8988T (cell line): ENCODE data around the gene ZNF318.

Experiments
- DNase-seq: peaks from one replicate; pipeline ENCODE4 v3.0.0; 2011

Gene ZNF318

GRCh38 chr6:43299338-43300293 is 69.8 kb downstream of the ZNF318 start:
- DNase-seq, result no peak

DNA sequence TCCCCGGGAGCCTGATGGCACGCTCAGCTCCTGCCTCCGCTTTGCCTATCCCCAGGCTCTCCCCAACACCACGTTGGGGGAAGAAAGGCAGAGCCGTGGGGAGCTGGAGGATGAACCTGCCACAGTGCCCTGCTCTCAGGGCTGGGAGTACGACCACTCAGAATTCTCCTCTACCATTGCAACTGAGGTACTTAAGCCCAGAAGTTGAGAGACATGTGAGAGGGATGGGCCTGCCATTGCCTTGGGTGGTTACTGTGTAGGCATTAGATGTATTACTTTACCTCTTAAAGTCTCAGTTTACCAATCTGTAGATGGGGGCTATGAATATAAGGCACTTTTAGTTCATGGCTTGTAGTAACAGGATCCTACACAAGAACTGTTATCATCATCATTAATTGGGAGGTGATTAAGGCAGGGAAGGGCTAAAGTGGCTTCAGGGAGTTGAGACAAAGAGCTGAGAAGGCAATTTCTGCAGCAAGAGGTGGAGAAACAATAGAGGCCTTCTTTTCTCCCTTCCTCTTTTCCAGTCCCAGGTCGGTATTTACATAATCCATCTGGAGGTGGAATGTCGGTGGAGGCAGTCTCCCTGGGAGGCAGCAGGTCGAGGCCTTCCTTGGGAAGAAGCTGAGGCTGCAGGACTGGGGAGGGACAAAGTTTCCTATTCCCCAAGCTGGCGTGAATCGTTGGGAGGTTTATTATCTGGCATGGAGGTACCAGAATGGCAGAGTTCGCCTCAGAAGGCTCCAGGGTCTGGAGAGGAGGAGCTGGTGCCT is 70.7 kb downstream of the ZNF318 start:
- DNase-seq, result no peak

DNA sequence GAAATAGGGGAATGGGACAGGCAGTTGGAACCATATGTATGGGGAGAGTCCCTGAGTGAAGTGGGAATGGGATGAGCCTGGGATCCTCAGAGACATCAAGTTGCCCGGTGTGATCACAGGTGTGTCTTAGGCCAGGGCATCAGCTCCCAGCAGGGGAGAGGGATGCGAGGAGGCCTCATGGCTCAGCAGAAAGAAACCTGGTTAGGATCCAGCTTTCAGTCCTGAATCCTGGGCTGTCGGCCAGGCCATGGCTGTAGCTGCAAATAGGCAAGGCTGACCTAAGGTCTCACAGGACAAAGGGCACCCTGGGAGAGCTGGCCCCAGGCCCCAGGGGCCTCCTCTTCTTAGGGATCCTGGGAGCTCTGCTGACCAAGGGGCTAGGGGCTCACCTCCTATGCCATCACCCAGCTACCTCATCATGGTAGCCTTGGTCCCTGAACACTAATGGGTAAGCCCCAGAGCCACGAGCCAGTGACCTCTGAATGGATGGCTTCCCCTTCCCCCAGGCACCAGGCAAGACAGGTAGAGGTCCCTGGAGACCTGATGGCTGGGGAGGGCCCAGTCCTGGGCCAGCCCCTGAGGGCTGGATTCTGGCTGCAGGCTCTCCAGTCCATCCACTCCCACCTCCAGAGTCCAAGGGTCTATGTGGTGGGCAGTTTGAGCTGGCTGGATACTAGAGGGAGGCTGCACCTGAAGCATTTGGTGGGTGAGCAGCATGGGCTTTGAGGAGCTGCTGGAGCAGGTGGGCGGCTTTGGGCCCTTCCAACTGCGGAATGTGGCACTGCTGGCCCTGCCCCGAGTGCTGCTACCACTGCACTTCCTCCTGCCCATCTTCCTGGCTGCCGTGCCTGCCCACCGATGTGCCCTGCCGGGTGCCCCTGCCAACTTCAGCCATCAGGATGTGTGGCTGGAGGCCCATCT is 71.5 kb downstream of the ZNF318 start, which contains the start of gene SLC22A7:
Gene SLC22A7 (plus strand): TSS at position 617 of the 921 bp plus-strand sequence. CDS start 99 bp downstream, at position 716.
- no peak for DNase-seq

DNA sequence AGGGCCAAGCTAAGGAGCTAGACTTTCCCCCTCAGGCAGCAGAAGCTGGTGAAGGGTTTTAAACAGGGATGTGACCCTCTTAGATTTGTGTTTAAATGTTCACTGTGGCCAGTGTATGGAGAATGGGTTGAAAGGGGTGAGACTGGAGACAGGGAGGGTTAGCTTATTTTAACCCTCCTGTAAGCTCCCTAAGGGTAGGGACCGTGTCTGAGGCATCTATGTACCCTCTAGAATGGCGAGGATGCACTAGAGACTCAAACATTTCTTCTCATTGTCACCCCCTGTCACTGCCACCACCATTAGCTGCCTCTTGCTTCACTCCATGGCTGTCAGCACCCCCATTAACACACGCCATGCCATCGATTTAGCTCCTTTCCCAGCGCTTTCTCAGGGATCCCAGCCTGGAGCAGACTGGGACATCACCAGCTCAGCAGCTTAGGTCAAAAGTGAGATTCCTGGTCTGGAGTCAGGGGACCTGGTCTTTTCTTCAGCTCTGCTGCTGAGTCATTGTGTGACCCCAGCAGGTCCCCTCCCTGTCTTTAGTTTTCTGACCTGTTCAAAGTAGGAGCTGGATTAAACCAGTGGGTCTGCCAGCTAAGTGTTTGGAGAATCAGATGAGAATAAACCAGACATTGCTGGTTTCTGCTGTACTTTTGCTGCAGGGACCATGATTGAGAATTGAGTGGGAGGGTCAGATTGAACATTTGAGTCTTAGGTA is 72.5 kb downstream of the ZNF318 start:
- DNase-seq, result no peak

DNA sequence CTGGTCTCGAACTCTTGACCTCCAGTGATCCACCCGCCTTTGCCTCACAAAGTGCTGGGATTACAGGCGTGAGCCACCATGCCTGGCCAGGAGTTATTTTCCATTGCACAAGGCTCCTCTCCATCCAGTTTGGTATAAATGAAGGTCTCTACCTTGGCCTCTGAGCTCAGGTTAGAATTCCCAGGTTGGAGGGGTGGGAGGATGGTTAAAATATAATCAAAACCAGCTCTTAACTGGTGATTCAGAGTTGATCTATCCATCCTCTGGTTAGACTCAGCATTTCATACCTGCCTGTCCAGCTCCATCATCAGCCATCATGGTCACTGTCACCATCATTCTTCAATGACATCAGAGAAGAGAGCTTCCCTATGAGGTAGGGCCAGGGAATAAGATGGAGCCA is 74.0 kb downstream of the ZNF318 start:
- no peak for DNase-seq

- no peak for DNase-seq
Measured at GRCh38 chr6:43294536-43294935, 74.9 kb downstream of the ZNF318 start.

DNA sequence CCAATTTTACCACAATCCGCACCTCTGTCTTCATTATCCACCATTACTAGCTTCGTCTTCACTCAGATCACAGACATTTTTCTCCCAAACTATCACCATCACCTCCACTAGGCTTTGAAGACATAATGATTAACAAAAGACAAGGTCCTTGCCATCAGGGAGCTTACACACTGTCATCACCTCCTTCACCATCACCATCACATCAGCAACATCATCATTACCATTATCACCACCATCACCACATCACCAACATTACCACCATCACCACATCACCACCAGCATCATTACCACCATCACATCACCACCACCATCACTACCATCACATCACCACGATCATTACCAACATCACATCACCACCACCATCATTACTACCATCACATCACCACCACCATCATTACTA is 75.7 kb downstream of the ZNF318 start:
- DNase-seq, result no peak

GRCh38 chr6:43292763-43293318 is 76.6 kb downstream of the ZNF318 start:
- no peak for DNase-seq

DNA sequence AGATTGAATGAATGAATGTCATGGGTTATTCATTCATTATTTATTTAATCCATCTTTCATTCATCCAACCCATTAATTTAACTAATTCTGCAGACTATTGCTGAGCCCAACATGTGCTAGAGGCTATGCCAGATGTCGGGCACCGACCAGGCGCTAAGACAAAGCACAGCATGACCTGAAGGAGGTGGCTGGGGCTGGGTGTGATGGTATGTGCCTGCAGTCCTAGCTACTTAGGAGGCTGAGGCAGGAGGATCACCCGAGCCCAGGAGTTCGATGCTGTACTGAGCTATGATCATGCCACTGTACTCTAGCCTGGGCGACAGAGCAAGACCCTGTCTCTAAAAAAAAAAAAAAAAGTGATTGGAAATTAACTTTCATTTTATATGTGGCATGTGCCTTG is 77.1 kb downstream of the ZNF318 start:
- no peak for DNase-seq

GRCh38 chr6:43291708-43292107 is 77.7 kb downstream of the ZNF318 start:
- no peak for DNase-seq

DNA sequence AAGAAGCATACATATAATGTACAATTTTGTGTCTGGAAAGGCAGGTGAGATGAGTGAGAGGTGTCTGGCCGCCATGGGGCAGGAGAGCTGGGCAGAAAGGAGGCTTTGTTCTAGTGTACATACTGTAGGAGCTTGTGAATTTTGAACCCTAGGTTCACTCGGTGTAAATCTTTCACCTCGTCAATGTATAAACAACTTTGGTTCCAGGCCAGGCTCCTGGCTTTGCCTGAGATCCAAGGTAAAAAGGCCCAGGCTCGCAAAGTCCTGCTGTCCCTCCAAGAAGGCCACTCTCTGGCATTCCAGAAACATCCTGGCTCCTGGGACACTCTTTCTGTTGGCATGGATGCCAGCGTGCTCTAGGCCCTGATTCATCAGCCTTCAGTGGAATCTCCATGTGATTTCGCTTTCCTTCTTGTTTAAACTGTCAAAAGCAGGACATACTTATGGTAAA is 78.5 kb downstream of the ZNF318 start:
- DNase-seq, result peak; percentile 1

DNA sequence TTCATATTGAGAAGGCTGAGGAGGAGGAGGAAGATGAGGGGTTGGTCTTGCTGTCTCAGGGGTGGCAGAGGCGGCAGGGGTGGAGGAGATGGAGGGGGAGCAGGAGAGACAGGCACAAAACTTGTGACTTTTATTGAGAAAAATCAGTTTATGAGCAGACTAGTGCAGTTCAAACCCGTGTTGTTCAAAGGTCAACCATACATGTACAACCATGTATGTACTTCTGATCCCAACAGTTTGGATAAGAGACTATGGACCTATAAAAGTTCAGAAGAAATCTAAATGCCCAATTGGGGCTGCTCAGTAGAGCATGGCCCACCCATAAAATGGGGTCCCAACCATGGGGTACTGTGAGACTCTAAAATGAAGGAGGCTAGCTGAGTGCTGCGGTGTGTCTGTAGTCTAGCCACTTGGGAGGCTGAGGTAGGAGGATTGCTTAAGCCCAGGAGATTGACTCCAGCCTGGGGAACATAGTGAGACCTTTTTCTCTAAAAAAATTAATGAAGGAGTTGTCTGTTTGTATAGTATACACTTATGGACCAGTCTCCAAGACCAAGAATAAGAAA is 79.0 kb downstream of the ZNF318 start:
- no peak for DNase-seq

GRCh38 chr6:43287717-43288679 is 81.4 kb downstream of the ZNF318 start:
- DNase-seq, result peak; percentile 21

- peak; percentile 70 for DNase-seq
Measured at GRCh38 chr6:43286980-43287716, 82.3 kb downstream of the ZNF318 start.

DNA sequence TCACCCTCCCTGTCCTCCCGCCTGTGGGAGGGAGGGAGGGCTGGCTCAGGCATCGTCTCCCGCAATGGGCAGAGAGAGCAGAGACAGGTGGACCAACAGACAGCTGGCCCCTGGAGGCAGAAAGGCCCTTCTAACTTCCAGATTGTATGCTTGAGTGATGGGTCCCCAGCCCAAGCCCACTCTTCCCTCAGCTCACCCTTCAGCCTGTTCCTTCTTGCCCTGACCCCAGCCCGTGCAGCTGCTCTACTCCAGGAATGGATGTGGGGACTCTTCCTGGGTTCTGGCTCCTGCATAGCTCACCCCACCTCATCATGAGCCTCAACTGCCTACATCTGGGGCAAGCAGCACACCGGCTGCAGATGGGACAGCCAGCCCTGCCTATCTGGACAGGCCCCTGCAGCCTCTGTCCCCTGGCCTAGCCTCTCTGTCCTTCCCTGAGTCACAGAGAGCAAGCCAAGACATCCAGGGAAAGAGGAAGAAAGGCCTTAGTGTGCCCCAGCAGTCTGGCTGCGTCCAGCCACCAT is 82.9 kb downstream of the ZNF318 start:
- DNase-seq, result no peak
